ENCODE data around the gene UCKL1. TPM values are rescaled to one million over a fixed set of nuclear protein-coding genes. Genes with fewer than 3 reads are reported as not detected.
A peak's percentile ranks its signal among the peaks of the same experiment; 100 is the strongest.

The UCKL1 gene
- total RNA-seq, 6 experiments from 2014 or later: 13.1 to 28.5 (median 16.9) TPM

GRCh38 chr20:63969838-63970713 lies 13.9 kb upstream of the UCKL1 start, which contains the start of gene ZNF512B:
Gene ZNF512B (minus strand): TSS chr20:63969930. CDS start chr20:63967950, 1,980 bp downstream.
- H3K27me3 ChIP-seq: no peaks in the 10 kb centered on the region
- H3K4me1 ChIP-seq: peaks cover 0 to 21% (median 7%) of the 10 kb centered on the region in 4 donors
- peak within 1 kb of the TSS; percentile 65 to 80 (median 73) for H3K4me3 ChIP-seq
- H3K27ac ChIP-seq: peak within 1 kb of the TSS; percentile 38 to 74 (median 50)
- ATAC-seq (peak; percentile 27 to 44 (median 42)), DNase-seq (peak; percentile 77 to 79 (median 79))
- peaks cover 0 to 16% (median 9%) of the 10 kb centered on the region in 4 donors for H3K36me3 ChIP-seq
- no peaks in the 10 kb centered on the region for H3K9me3 ChIP-seq
- TF ChIP-seq CTCF (IDR thresholded peaks at IDR 0.05): no peak
- no peak for TF ChIP-seq POLR2A (IDR thresholded peaks at IDR 0.05)
- 0% methylated on average over 3 of the region's 73 CpGs for WGBS (ENCODE audit: insufficient coverage, low coverage, low lambda C conversion rate, missing lambda C conversion rate)
- intact Hi-C loops (cut with DNase I): loop anchor here (10.0 kb wide), 2 partner anchors 425 to 435 kb away; partner anchors contain the start of genes PTK6 (in 1 of the 2) and SRMS (in 1 of the 2)

GRCh38 chr20:63968928-63969760 lies 12.9 kb upstream of the UCKL1 start:
- Histone ChIP-seq H3K4me3 (peak overlapping the region; percentile 65 to 80 (median 73)), H3K4me1 (peaks cover 0 to 12% (median 5%) of the 10 kb centered on the region in 4 donors), H3K36me3 (peaks cover 0 to 20% (median 10%) of the 10 kb centered on the region in 4 donors), H3K27ac (peak overlapping the region; percentile 38 to 74 (median 50)), H3K27me3 (no peaks in the 10 kb centered on the region), H3K9me3 (no peaks in the 10 kb centered on the region)
- intact Hi-C loops (cut with DNase I): no loop called here
- TF ChIP-seq CTCF (IDR thresholded peaks at IDR 0.05) (no peak), POLR2A (IDR thresholded peaks at IDR 0.05) (peak; percentile 25)
- WGBS (ENCODE audit: insufficient coverage, low coverage, low lambda C conversion rate, missing lambda C conversion rate): 4% methylated on average over 17 of the region's 70 CpGs
- ATAC-seq (peak; percentile 63 to 72 (median 67)), DNase-seq (peak; percentile 80 to 89 (median 82))

- peaks cover 0 to 9% (median 4%) of the 10 kb centered on the region in 4 donors for H3K4me1 ChIP-seq
- H3K4me3 ChIP-seq: peak overlapping the region; percentile 65 to 80 (median 73)
- no peak for TF ChIP-seq CTCF (IDR thresholded peaks at IDR 0.05)
- no peak for TF ChIP-seq POLR2A (IDR thresholded peaks at IDR 0.05)
- DNase-seq: peak; percentile 21 to 53 (median 52)
- intact Hi-C loops (cut with DNase I): no loop called here
- peaks cover 0 to 28% (median 17%) of the 10 kb centered on the region in 4 donors for H3K36me3 ChIP-seq
- ATAC-seq: no peak
- no peaks in the 10 kb centered on the region for H3K27me3 ChIP-seq
- no peaks in the 10 kb centered on the region for H3K9me3 ChIP-seq
- H3K27ac ChIP-seq: peak overlapping the region in 2 of 3 donors; percentile 50 to 74
- whole genome bisulfite sequencing (ENCODE audit: insufficient coverage, low coverage, low lambda C conversion rate, missing lambda C conversion rate): 0% methylated on average over 1 of the region's 14 CpGs
Measured at GRCh38 chr20:63968136-63968927, 12.1 kb upstream of the UCKL1 start.
